PC-3 (cell line): Measurements from ENCODE around the gene ATE1. TPM values are rescaled to one million over a fixed set of nuclear protein-coding genes. Genes with fewer than 3 reads are reported as not detected.

Experiments
- ATAC-seq: fragments of 200-7000 bp; cut with Tn5 transposase; 2 replicates; pipeline ENCODE4 v1.9.1; 2020; ENCODE audit warnings: mild to moderate bottlenecking, moderate library complexity
- BruUV-seq: library from RNA; stranded (reverse); fragments of 400-500 nt; replicated peaks from 2 replicates; lab custom pipeline; 2021; lab: Mats Ljungman, UMichigan
- CTCF ChIA-PET: fragments of 300-600 bp; sonication (Branson Sonifier 250); formaldehyde crosslinking; loops from one replicate; lab custom pipeline; 2022; ENCODE audit warnings: antibody characterized with exemption; lab: Charles Lee
- POLR2A ChIA-PET: fragments of 300-600 bp; sonication (Branson Sonifier 250); formaldehyde crosslinking; loops from one replicate; lab custom pipeline; 2022; ENCODE audit warnings: antibody characterized with exemption; ENCODE audit not compliant: unreplicated experiment; lab: Charles Lee
- DNase-seq: peaks from one replicate; pipeline ENCODE4 v3.0.0-alpha.2; 2015
- H2AFZ ChIP-seq: fragments of 300-600 bp; sonication (generic); 2 replicates; pipeline ENCODE4 v1.6.0; 2016; ENCODE audit warnings: antibody characterized with exemption, low read length
- H3F3A ChIP-seq: fragments of 300-600 bp; sonication (generic); one replicate; pipeline ENCODE4 v1.6.0; 2017; ENCODE audit warnings: antibody characterized with exemption, low read length, control low read depth, mild to moderate bottlenecking; ENCODE audit not compliant: unreplicated experiment
- H3K27ac ChIP-seq: fragments of 300-600 bp; sonication (generic); 2 replicates; pipeline ENCODE4 v1.5.1; 2016; ENCODE audit warnings: mild to moderate bottlenecking, low read length
- H3K27me3 ChIP-seq: fragments of 300-600 bp; sonication (generic); 2 replicates; pipeline ENCODE4 v1.6.1; 2016; ENCODE audit warnings: low read length, mixed read lengths
- H3K36me3 ChIP-seq: fragments of 300-600 bp; sonication (generic); 2 replicates; pipeline ENCODE4 v1.6.1; 2016; ENCODE audit warnings: low read depth, mixed run types, low read length, mixed read lengths
- H3K4me1 ChIP-seq: fragments of 300-600 bp; sonication (generic); 2 replicates; pipeline ENCODE4 v1.5.1; 2016; ENCODE audit warnings: low read length; ENCODE audit not compliant: insufficient read depth
- H3K4me2 ChIP-seq: fragments of 300-600 bp; sonication (generic); 2 replicates; pipeline ENCODE4 v1.6.0; 2016; ENCODE audit warnings: low read length
- H3K4me3 ChIP-seq: fragments of 300-600 bp; sonication (generic); 2 replicates; pipeline ENCODE4 v1.5.1; 2016; ENCODE audit warnings: mild to moderate bottlenecking, low read length, mixed read lengths
- H3K79me2 ChIP-seq: fragments of 300-600 bp; sonication (generic); 2 replicates; pipeline ENCODE4 v1.6.1; 2017; ENCODE audit warnings: low read length, mixed read lengths
- H3K9ac ChIP-seq: fragments of 300-600 bp; sonication (generic); 2 replicates; pipeline ENCODE4 v1.6.0; 2016; ENCODE audit warnings: mild to moderate bottlenecking, low read length
- H3K9me2 ChIP-seq: fragments of 300-600 bp; sonication (generic); replicated peaks from 2 replicates; pipeline ENCODE4 v1.6.1; 2016; ENCODE audit warnings: mixed run types, low read length, mixed read lengths
- H3K9me3 ChIP-seq: fragments of 300-600 bp; sonication (generic); 2 replicates; pipeline ENCODE4 v1.6.1; 2016; ENCODE audit warnings: low read length, mixed read lengths
- H4K20me1 ChIP-seq: fragments of 300-600 bp; sonication (generic); 2 replicates; pipeline ENCODE4 v1.6.1; 2016; ENCODE audit warnings: low read length, mixed read lengths
- EZH2 ChIP-seq: fragments of 300-600 bp; sonication (generic); IDR thresholded peaks from one replicate; pipeline ENCODE4 v1.6.1; 2017; ENCODE audit warnings: antibody characterized with exemption, mild to moderate bottlenecking, low read length; ENCODE audit not compliant: unreplicated experiment
- EZH2phosphoT487 ChIP-seq: fragments of 300-600 bp; sonication (generic); IDR thresholded peaks from 2 replicates; pipeline ENCODE4 v1.6.1; 2018; ENCODE audit warnings: mild to moderate bottlenecking, antibody characterized with exemption, low read length, borderline replicate concordance
- intact Hi-C: fragments of 100-400 bp; cut with micrococcal nuclease; formaldehyde crosslinking; loops from 2 replicates; pipeline ENCODE4 v1.9.0; 2023
- total RNA-seq: library from RNA; depleted of rRNA; stranded (reverse); fragments of >200 nt; gene quantifications from 2 replicates; pipeline ENCODE4 v1.2.3, GENCODE V29; 2014
- TF ChIP-seq, protein P1 (sequence below): fragments of 300-600 bp; sonication (generic); conservative IDR thresholded peaks from 2 replicates; pipeline ENCODE4 v1.5.1; 2017; ENCODE audit warnings: antibody characterized with exemption, low read depth, mild to moderate bottlenecking, low read length

The ATE1 gene
- total RNA-seq, 1 experiment from 2014 or later, result 12.8 TPM

DNA sequence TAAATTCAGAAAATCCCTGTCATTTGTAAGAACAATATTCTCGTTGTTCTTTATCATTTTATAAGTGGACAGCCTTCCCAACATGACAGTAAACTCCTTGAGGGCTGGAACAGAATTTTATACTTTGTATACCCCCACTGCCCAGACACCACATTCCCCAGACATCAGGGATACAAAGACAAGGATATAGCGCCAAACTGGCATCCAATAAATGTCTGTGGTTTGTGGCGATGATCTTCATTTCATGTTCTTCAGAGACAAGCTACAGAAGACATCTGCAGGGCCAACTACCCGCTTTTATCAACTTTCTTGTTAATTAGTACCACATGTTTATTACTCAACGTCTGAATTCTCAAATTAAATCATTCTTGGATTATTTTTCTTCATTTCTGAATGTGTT is 155.9 kb downstream of the ATE1 start:
- Histone ChIP-seq H3K27ac (no peak overlapping the region), H4K20me1 (no peaks in the 10 kb centered on the region), H3F3A (no peaks in the 10 kb centered on the region), H3K4me1 (no peaks in the 10 kb centered on the region), H3K36me3 (no peaks in the 10 kb centered on the region), H3K9me2 (no peaks in the 10 kb centered on the region), H3K27me3 (no peaks in the 10 kb centered on the region), H3K4me3 (no peak overlapping the region), H3K4me2 (no peak overlapping the region), H3K79me2 (no peaks in the 10 kb centered on the region), H3K9me3 (no peaks in the 10 kb centered on the region), H2AFZ (no peak overlapping the region), H3K9ac (no peak overlapping the region)
- no peak for TF ChIP-seq EZH2phosphoT487
- TF ChIP-seq, protein P1, sequence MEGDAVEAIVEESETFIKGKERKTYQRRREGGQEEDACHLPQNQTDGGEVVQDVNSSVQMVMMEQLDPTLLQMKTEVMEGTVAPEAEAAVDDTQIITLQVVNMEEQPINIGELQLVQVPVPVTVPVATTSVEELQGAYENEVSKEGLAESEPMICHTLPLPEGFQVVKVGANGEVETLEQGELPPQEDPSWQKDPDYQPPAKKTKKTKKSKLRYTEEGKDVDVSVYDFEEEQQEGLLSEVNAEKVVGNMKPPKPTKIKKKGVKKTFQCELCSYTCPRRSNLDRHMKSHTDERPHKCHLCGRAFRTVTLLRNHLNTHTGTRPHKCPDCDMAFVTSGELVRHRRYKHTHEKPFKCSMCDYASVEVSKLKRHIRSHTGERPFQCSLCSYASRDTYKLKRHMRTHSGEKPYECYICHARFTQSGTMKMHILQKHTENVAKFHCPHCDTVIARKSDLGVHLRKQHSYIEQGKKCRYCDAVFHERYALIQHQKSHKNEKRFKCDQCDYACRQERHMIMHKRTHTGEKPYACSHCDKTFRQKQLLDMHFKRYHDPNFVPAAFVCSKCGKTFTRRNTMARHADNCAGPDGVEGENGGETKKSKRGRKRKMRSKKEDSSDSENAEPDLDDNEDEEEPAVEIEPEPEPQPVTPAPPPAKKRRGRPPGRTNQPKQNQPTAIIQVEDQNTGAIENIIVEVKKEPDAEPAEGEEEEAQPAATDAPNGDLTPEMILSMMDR, result no peak
- intact Hi-C loops, result no loop called here
- no peak for ATAC-seq
- ChIA-PET POLR2A (no interaction called here), CTCF (no interaction called here)
- BruUV-seq, result no TSS peak
- no peak for DNase-seq

DNA sequence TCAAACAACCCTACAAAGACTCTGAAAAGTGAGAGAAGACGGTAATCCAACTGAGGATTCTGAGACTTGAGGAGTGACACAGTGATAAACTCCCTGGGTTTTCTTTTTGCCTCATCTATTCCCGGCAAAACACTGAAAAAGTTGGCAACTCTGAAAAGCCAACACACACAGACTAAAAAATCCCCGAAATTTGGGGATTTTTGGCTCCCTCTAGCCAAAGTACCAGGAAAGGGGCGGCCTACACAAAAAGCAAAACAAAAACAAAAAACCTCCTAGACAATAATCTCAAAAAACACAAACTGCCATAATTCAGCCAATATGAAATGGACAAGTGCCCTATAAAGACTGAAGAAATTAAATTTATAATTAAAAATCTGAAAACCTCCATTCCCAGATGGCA is 161.4 kb downstream of the ATE1 start:
- no peak for ATAC-seq
- H3K4me2 ChIP-seq, result no peak overlapping the region
- H3K27me3 ChIP-seq, result no peaks in the 10 kb centered on the region
- H3K9ac ChIP-seq, result no peak overlapping the region
- ChIA-PET POLR2A (no interaction called here), CTCF (no interaction called here)
- DNase-seq, result no peak
- no peak overlapping the region for H3K27ac ChIP-seq
- intact Hi-C loops, result no loop called here
- no TSS peak for BruUV-seq
- H3K36me3 ChIP-seq, result no peaks in the 10 kb centered on the region
- TF ChIP-seq EZH2 (no peak), EZH2phosphoT487 (no peak)
- TF ChIP-seq, protein P1, result no peak
- no peaks in the 10 kb centered on the region for H3K9me3 ChIP-seq
- H4K20me1 ChIP-seq, result no peaks in the 10 kb centered on the region
- no peak overlapping the region for H3K4me3 ChIP-seq
- H3K9me2 ChIP-seq, result no peaks in the 10 kb centered on the region
- H2AFZ ChIP-seq, result no peak overlapping the region
- no peaks in the 10 kb centered on the region for H3K4me1 ChIP-seq
- H3K79me2 ChIP-seq, result no peaks in the 10 kb centered on the region
- H3F3A ChIP-seq, result no peaks in the 10 kb centered on the region

DNA sequence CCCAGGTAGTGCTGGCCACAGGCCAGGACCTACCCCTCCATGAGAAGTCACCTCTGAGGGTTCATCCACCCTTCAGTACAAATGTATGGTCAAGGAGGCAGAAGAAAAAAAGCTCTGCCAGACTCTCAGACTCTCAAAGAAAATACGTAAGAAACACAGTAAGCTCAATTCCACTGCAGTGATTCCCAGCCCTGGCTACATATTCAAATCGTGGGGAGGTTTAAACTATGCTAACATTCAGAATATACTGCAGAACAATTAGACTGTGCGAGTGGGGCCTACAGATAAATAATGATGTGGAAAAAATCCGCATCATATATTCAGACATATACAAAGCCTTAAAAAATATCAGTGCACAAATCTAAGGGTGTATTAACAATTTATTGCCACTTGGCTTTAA is 162.6 kb downstream of the ATE1 start:
- no TSS peak for BruUV-seq
- CTCF ChIA-PET, result no interaction called here
- ATAC-seq (no peak), DNase-seq (no peak)
- H3K9me2 ChIP-seq, result no peaks in the 10 kb centered on the region
- intact Hi-C loops, result no loop called here
- H3K4me1 ChIP-seq, result no peaks in the 10 kb centered on the region
- H3K27me3 ChIP-seq, result no peaks in the 10 kb centered on the region
- no peak for TF ChIP-seq EZH2phosphoT487
- TF ChIP-seq EZH2, result no peak
- TF ChIP-seq, protein P1, result no peak
- H3K4me3 ChIP-seq, result no peak overlapping the region
- POLR2A ChIA-PET, result no interaction called here
- H3K36me3 ChIP-seq, result peaks cover 4% of the 10 kb centered on the region; the same call in 1 of the 2 replicates
- no peaks in the 10 kb centered on the region for H3K79me2 ChIP-seq
- no peak overlapping the region for H3K9ac ChIP-seq
- no peak overlapping the region for H3K27ac ChIP-seq
- H3F3A ChIP-seq, result no peaks in the 10 kb centered on the region
- H4K20me1 ChIP-seq, result no peaks in the 10 kb centered on the region
- H3K9me3 ChIP-seq, result no peaks in the 10 kb centered on the region
- H3K4me2 ChIP-seq, result no peak overlapping the region
- H2AFZ ChIP-seq, result no peak overlapping the region
